ENCODE results near the gene PTPN14. TPM values are rescaled to one million over a fixed set of nuclear protein-coding genes. Genes with fewer than 3 reads are reported as not detected.

Gene PTPN14
- total RNA-seq, 1 experiment from 2014 or later: 76.4 TPM

GRCh38 chr1:214540324-214540723 lies 11.1 kb downstream of the PTPN14 start:
- H3K23me2 ChIP-seq (ENCODE audit: insufficient read length, low read depth, low read length, poor library complexity, severe bottlenecking): no peaks in the 10 kb centered on the region
- no peaks in the 10 kb centered on the region for H3K9me3 ChIP-seq (ENCODE audit: control insufficient read depth, low read depth, low read length)
- no peak overlapping the region for H2AFZ ChIP-seq (ENCODE audit: low read length)
- H4K91ac ChIP-seq (ENCODE audit: insufficient read length, low read depth, low read length): no peak overlapping the region
- TF ChIP-seq, protein P1, sequence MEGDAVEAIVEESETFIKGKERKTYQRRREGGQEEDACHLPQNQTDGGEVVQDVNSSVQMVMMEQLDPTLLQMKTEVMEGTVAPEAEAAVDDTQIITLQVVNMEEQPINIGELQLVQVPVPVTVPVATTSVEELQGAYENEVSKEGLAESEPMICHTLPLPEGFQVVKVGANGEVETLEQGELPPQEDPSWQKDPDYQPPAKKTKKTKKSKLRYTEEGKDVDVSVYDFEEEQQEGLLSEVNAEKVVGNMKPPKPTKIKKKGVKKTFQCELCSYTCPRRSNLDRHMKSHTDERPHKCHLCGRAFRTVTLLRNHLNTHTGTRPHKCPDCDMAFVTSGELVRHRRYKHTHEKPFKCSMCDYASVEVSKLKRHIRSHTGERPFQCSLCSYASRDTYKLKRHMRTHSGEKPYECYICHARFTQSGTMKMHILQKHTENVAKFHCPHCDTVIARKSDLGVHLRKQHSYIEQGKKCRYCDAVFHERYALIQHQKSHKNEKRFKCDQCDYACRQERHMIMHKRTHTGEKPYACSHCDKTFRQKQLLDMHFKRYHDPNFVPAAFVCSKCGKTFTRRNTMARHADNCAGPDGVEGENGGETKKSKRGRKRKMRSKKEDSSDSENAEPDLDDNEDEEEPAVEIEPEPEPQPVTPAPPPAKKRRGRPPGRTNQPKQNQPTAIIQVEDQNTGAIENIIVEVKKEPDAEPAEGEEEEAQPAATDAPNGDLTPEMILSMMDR (conservative IDR thresholded peaks at IDR 0.05): no peak
- H3K18ac ChIP-seq (ENCODE audit: insufficient read length, low read depth, low read length): no peak overlapping the region
- H2BK20ac ChIP-seq (ENCODE audit: low read depth, low read length, poor library complexity, severe bottlenecking): no peak overlapping the region
- peaks cover 2% of the 10 kb centered on the region; the same call in 1 of the 2 replicates for H3K4me1 ChIP-seq (ENCODE audit: insufficient read depth, low read length)
- no peak overlapping the region for H3K4me3 Mint-ChIP-seq
- H3K9ac ChIP-seq (ENCODE audit: extremely low read depth, insufficient read length, low read length): no peak overlapping the region
- no peak for DNase-seq
- H3K14ac ChIP-seq (ENCODE audit: insufficient read depth, low read length): no peak overlapping the region
- H3K23ac ChIP-seq (ENCODE audit: insufficient read length, low read depth, low read length): no peak overlapping the region
- no CpG with 5 or more reads among the region's 5 CpGs for WGBS (ENCODE audit: extremely low coverage, insufficient read length, low lambda C conversion rate)
- no peak overlapping the region for H2AK5ac ChIP-seq (ENCODE audit: insufficient read length, low read length)
- H3K36me3 Mint-ChIP-seq (ENCODE audit: insufficient read depth in 1 of 3, low read depth in 3 of 3): peaks cover 0 to 2% (median 0%) of the 10 kb centered on the region in 3 experiments; a peak in 2 of 7 replicates
- H2BK5ac ChIP-seq (ENCODE audit: insufficient read length, low read length): no peak overlapping the region
- H3K56ac ChIP-seq (ENCODE audit: insufficient read length, low read depth, low read length): no peak overlapping the region
- H4K20me1 ChIP-seq (ENCODE audit: control insufficient read depth, insufficient read depth, insufficient read length): peaks cover 4% of the 10 kb centered on the region
- H3T11ph ChIP-seq (ENCODE audit: low read length): no peak overlapping the region
- H3K4me1 Mint-ChIP-seq: peaks cover 29 to 37% of the 10 kb centered on the region in 2 experiments
- H4K5ac ChIP-seq (ENCODE audit: insufficient read length, low read depth, low read length): no peak overlapping the region
- no peak overlapping the region for H2BK120ac ChIP-seq (ENCODE audit: low read depth, low read length, poor library complexity, severe bottlenecking)
- H3K9me3 Mint-ChIP-seq: no peaks in the 10 kb centered on the region
- H3K79me1 ChIP-seq (ENCODE audit: insufficient read depth, low read depth, low read length, poor library complexity, severe bottlenecking): no peaks in the 10 kb centered on the region
- H3K27me3 Mint-ChIP-seq (ENCODE audit: low read depth): no peaks in the 10 kb centered on the region
- no peak overlapping the region for H4K8ac ChIP-seq (replicated peaks; ENCODE audit: insufficient read length, low read depth, low read length)
- no peak overlapping the region for H3K4ac ChIP-seq (ENCODE audit: low read depth, low read length)
- peaks cover 28% of the 10 kb centered on the region; the same call in 1 of the 2 replicates for H3K79me2 ChIP-seq (ENCODE audit: insufficient read depth, low read length)
- no peak overlapping the region for H3K27ac ChIP-seq (ENCODE audit: insufficient read length, low read depth, low read length)
- H2BK15ac ChIP-seq (ENCODE audit: low read depth, low read length): no peak overlapping the region
- H3K27ac Mint-ChIP-seq: no peak overlapping the region; a peak in 1 of 7 replicates
- H3K27me3 ChIP-seq (ENCODE audit: insufficient read depth, low read length): no peaks in the 10 kb centered on the region
- no peak overlapping the region for H3K4me2 ChIP-seq (ENCODE audit: insufficient read depth, insufficient read length, low read length)
- H2BK12ac ChIP-seq (ENCODE audit: insufficient read length, low read depth, low read length): no peak overlapping the region
